Ishikawa (cell line): ENCODE data around the gene CHST15.

Experiments
- CEBPB ChIP-seq: IDR thresholded peaks from 2 replicates; pipeline ENCODE4 v1.6.1; 2012
- CREB1 ChIP-seq: IDR thresholded peaks from 2 replicates; pipeline ENCODE4 v1.6.1; 2012; ENCODE audit warnings: low read depth
- EGR1 ChIP-seq: IDR thresholded peaks from 2 replicates; pipeline ENCODE4 v1.6.1; 2012
- EP300 ChIP-seq: IDR thresholded peaks from 2 replicates; pipeline ENCODE4 v1.6.1; 2012; ENCODE audit warnings: borderline replicate concordance
- FOXM1 ChIP-seq: IDR thresholded peaks from 2 replicates; pipeline ENCODE4 v1.6.1; 2012; ENCODE audit warnings: low read depth, borderline replicate concordance
- NFIC ChIP-seq: IDR thresholded peaks from 2 replicates; pipeline ENCODE4 v1.6.1; 2012
- RAD21 ChIP-seq: IDR thresholded peaks from 2 replicates; pipeline ENCODE4 v1.6.1; 2012; ENCODE audit warnings: low read depth
- TAF1 ChIP-seq: IDR thresholded peaks from 2 replicates; pipeline ENCODE4 v1.6.1; 2012; ENCODE audit warnings: low read depth, mild to moderate bottlenecking
- TCF12 ChIP-seq: IDR thresholded peaks from 2 replicates; pipeline ENCODE4 v1.6.1; 2012; ENCODE audit warnings: low read depth
- TEAD4 ChIP-seq: IDR thresholded peaks from 2 replicates; pipeline ENCODE4 v1.6.1; 2012
- YY1 ChIP-seq: IDR thresholded peaks from 2 replicates; pipeline ENCODE4 v1.6.1; 2012; ENCODE audit warnings: low read depth
- ZBTB7A ChIP-seq: IDR thresholded peaks from 2 replicates; pipeline ENCODE4 v1.6.1; 2012; ENCODE audit warnings: low read depth
- TF ChIP-seq, protein P1 (sequence below): IDR thresholded peaks from 2 replicates; pipeline ENCODE4 v1.6.1; 2012; ENCODE audit warnings: low read depth, mild to moderate bottlenecking
- TF ChIP-seq, protein P2 (sequence below): IDR thresholded peaks from 2 replicates; pipeline ENCODE4 v1.6.1; 2012
- TF ChIP-seq, protein P3 (sequence below): IDR thresholded peaks from 2 replicates; pipeline ENCODE4 v1.6.1; 2012

The CHST15 gene

DNA sequence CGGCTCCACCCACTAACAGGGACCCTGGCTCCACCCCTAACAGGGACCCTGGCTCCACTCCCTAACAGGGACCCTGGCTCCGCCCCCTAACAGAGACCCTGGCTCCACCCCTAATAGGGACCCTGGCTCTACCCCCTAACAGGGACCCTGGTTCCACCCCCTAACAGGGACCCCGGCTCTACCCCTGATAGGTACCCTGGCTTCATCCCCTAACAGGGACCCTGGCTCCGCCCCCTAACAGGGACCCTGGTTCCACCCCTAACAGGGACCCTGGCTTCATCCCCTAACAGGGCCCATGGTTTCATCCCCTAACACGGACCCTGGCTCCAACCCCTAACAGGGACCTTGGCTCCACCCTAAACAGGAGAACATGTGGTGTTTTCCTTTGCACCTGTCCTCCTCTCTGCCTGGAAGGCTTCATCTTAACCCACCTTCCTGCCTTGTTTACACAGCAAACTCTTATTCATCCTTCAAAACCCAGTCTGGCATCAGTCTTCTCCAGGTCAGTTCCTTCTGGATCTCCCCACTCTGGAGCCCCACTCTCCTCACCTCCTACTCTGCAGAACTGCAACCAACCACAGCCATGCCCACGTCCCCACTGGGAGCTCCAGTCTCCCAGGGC lies 58.0 kb downstream of the CHST15 start:
- TF ChIP-seq, protein P1, sequence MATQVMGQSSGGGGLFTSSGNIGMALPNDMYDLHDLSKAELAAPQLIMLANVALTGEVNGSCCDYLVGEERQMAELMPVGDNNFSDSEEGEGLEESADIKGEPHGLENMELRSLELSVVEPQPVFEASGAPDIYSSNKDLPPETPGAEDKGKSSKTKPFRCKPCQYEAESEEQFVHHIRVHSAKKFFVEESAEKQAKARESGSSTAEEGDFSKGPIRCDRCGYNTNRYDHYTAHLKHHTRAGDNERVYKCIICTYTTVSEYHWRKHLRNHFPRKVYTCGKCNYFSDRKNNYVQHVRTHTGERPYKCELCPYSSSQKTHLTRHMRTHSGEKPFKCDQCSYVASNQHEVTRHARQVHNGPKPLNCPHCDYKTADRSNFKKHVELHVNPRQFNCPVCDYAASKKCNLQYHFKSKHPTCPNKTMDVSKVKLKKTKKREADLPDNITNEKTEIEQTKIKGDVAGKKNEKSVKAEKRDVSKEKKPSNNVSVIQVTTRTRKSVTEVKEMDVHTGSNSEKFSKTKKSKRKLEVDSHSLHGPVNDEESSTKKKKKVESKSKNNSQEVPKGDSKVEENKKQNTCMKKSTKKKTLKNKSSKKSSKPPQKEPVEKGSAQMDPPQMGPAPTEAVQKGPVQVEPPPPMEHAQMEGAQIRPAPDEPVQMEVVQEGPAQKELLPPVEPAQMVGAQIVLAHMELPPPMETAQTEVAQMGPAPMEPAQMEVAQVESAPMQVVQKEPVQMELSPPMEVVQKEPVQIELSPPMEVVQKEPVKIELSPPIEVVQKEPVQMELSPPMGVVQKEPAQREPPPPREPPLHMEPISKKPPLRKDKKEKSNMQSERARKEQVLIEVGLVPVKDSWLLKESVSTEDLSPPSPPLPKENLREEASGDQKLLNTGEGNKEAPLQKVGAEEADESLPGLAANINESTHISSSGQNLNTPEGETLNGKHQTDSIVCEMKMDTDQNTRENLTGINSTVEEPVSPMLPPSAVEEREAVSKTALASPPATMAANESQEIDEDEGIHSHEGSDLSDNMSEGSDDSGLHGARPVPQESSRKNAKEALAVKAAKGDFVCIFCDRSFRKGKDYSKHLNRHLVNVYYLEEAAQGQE, result no peak
- TF ChIP-seq CEBPB, result no peak
- TF ChIP-seq ZBTB7A, result peak; percentile 74; the same call in 1 of the 2 replicates

DNA sequence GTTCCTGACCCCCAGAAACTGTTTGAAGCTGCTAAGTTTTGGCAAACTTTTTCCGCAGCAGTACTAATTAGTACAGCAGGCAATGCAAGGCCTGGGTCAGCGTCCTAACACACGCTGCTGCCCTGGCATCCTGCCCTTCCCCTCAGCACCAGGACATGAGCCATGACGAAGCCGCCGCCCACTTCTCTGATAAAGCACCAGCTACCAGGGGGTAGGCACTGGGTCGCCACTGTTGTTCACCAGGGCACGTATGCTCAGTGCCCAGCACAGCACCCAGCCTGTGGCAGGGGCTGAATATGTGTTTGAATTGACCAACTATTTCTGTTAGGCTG lies 59.5 kb downstream of the CHST15 start:
- TF ChIP-seq, protein P2, sequence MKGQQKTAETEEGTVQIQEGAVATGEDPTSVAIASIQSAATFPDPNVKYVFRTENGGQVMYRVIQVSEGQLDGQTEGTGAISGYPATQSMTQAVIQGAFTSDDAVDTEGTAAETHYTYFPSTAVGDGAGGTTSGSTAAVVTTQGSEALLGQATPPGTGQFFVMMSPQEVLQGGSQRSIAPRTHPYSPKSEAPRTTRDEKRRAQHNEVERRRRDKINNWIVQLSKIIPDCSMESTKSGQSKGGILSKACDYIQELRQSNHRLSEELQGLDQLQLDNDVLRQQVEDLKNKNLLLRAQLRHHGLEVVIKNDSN, result no peak
- TF ChIP-seq CEBPB, result no peak
- TF ChIP-seq YY1, result no peak
- no peak for TF ChIP-seq EGR1
- TF ChIP-seq TAF1, result no peak
- no peak for TF ChIP-seq CREB1
- TF ChIP-seq FOXM1, result no peak
- no peak for TF ChIP-seq TEAD4
- no peak for TF ChIP-seq RAD21
- TF ChIP-seq, protein P3, sequence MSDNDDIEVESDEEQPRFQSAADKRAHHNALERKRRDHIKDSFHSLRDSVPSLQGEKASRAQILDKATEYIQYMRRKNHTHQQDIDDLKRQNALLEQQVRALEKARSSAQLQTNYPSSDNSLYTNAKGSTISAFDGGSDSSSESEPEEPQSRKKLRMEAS, result no peak
- no peak for TF ChIP-seq TCF12
- TF ChIP-seq, protein P1, result no peak
- no peak for TF ChIP-seq EP300
- TF ChIP-seq NFIC, result no peak
- TF ChIP-seq ZBTB7A, result no peak

DNA sequence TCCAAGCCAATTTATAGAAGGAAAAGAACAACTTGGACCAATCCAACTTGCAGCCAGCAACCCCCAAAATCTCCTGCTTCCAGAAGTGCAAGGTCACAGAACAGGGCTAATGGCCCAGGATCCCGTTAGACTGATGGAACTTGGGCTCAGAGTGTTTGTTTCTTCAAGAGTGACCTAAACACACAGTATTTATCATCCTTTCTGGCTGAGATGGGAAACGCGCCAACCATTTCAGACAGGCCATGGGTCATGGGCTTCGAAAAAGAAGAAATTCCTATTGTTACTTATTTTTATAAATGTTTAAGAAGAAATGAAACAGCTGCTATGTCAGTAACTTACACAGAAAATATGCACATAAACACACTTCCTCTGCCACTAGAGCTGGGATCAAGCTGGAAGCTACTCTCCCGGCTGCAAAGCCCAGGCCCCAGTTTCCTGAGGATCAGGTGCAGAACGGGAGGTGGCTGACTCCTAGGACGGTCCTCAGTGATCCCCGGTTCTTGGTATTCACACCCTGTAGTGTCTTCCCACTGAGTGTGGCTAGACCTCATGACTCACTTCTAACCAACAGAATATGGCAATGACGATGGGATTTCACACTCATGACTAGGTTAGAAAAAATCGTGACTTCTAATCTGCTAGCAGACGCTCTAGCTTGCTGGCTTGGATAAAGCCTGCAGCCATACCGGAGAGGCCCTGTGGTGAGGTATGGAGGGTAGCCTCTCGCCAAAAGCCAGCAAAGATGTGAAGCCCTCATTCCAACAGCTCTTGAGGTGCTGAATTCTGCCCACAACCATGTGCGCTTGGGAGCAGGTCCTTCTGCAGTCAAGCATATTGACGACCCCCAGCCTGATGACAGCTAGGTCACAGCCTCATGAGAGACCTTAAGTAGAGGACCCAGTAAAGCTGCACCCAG lies 60.2 kb downstream of the CHST15 start:
- TF ChIP-seq TCF12 (no peak), EGR1 (no peak), TAF1 (no peak), CREB1 (no peak), NFIC (no peak), TEAD4 (no peak), FOXM1 (no peak), CEBPB (no peak), YY1 (no peak), ZBTB7A (no peak), EP300 (no peak), RAD21 (no peak)
- TF ChIP-seq, protein P3, result no peak
- TF ChIP-seq, protein P1, result no peak
- TF ChIP-seq, protein P2, result no peak
